ENCODE data around the gene ATXN1.
A peak's percentile ranks its signal among the peaks of the same experiment; 100 is the strongest.
"Not testable (repeated sequence)": the region's sequence is repeated elsewhere in the genome, so short reads cannot be mapped to it uniquely, and the experiment has no call there.

ATXN1 gene

GRCh38 chr6:16712931-16713484 lies 48.3 kb downstream of the ATXN1 start:
- peak overlapping the region; percentile 53 for H3K27ac ChIP-seq (ENCODE audit: low read depth, low read length)
- H3K27me3 ChIP-seq (ENCODE audit: control insufficient read depth in 1 of 2, insufficient read depth in 2 of 2, low read length in 2 of 2) = no peaks in the 10 kb centered on the region
- peak overlapping the region in 1 of 2 donors; percentile 33 for H3K4me3 ChIP-seq (ENCODE audit: low read depth in 1 of 2, low read length in 2 of 2)
- no peaks in the 10 kb centered on the region for H3K36me3 ChIP-seq (ENCODE audit: insufficient read depth, low read length)
- H3K9ac ChIP-seq (ENCODE audit: low read length) = no peak overlapping the region
- peaks cover 28% of the 10 kb centered on the region for H3K4me1 ChIP-seq (ENCODE audit: insufficient read depth, low read length)
- no peaks in the 10 kb centered on the region for H3K9me3 ChIP-seq (ENCODE audit: low read length)

GRCh38 chr6:16712255-16712930 lies 48.9 kb downstream of the ATXN1 start:
- Histone ChIP-seq H3K27me3 (ENCODE audit: control insufficient read depth in 1 of 2, insufficient read depth in 2 of 2, low read length in 2 of 2) (no peaks in the 10 kb centered on the region), H3K9ac (ENCODE audit: low read length) (no peak overlapping the region), H3K27ac (ENCODE audit: low read depth, low read length) (peak overlapping the region; percentile 53), H3K4me1 (ENCODE audit: insufficient read depth, low read length) (peaks cover 26% of the 10 kb centered on the region), H3K4me3 (ENCODE audit: low read depth in 1 of 2, low read length in 2 of 2) (peak overlapping the region in 1 of 2 donors; percentile 33), H3K9me3 (ENCODE audit: low read length) (no peaks in the 10 kb centered on the region), H3K36me3 (ENCODE audit: insufficient read depth, low read length) (no peaks in the 10 kb centered on the region)

- no peak overlapping the region for H3K4me3 ChIP-seq (ENCODE audit: low read depth in 1 of 2, low read length in 2 of 2)
- no peaks in the 10 kb centered on the region for H3K9me3 ChIP-seq (ENCODE audit: low read length)
- H3K27ac ChIP-seq (ENCODE audit: low read depth, low read length) = no peak overlapping the region
- H3K4me1 ChIP-seq (ENCODE audit: insufficient read depth, low read length) = peaks cover 20% of the 10 kb centered on the region
- H3K27me3 ChIP-seq (ENCODE audit: control insufficient read depth in 1 of 2, insufficient read depth in 2 of 2, low read length in 2 of 2) = no peaks in the 10 kb centered on the region
- no peaks in the 10 kb centered on the region for H3K36me3 ChIP-seq (ENCODE audit: insufficient read depth, low read length)
- H3K9ac ChIP-seq (ENCODE audit: low read length) = no peak overlapping the region
Observed at GRCh38 chr6:16711546-16712254, 49.6 kb downstream of the ATXN1 start.

GRCh38 chr6:16706911-16707783 lies 54.1 kb downstream of the ATXN1 start:
- Histone ChIP-seq H3K4me3 (ENCODE audit: low read depth in 1 of 2, low read length in 2 of 2) (no peak overlapping the region), H3K27me3 (ENCODE audit: control insufficient read depth in 1 of 2, insufficient read depth in 2 of 2, low read length in 2 of 2) (no peaks in the 10 kb centered on the region), H3K9ac (ENCODE audit: low read length) (no peak overlapping the region), H3K9me3 (ENCODE audit: low read length) (no peaks in the 10 kb centered on the region), H3K4me1 (ENCODE audit: insufficient read depth, low read length) (peaks cover 28% of the 10 kb centered on the region), H3K27ac (ENCODE audit: low read depth, low read length) (no peak overlapping the region), H3K36me3 (ENCODE audit: insufficient read depth, low read length) (no peaks in the 10 kb centered on the region)

- H3K4me3 ChIP-seq (ENCODE audit: low read depth in 1 of 2, low read length in 2 of 2) = not testable (repeated sequence)
Observed at GRCh38 chr6:16706491-16706890, 54.8 kb downstream of the ATXN1 start.

GRCh38 chr6:16706029-16706428 lies 55.2 kb downstream of the ATXN1 start:
- Histone ChIP-seq H3K4me3 (ENCODE audit: low read depth in 1 of 2, low read length in 2 of 2) (no peak overlapping the region), H3K27ac (ENCODE audit: low read depth, low read length) (no peak overlapping the region), H3K36me3 (ENCODE audit: insufficient read depth, low read length) (no peaks in the 10 kb centered on the region), H3K4me1 (ENCODE audit: insufficient read depth, low read length) (peaks cover 30% of the 10 kb centered on the region), H3K27me3 (ENCODE audit: control insufficient read depth in 1 of 2, insufficient read depth in 2 of 2, low read length in 2 of 2) (no peaks in the 10 kb centered on the region), H3K9ac (ENCODE audit: low read length) (no peak overlapping the region), H3K9me3 (ENCODE audit: low read length) (no peaks in the 10 kb centered on the region)

More at GRCh38 chr6:16706491-16706890, 54.8 kb downstream of the ATXN1 start:
- peaks cover 27% of the 10 kb centered on the region for H3K4me1 ChIP-seq (ENCODE audit: insufficient read depth, low read length)
- H3K27ac ChIP-seq (ENCODE audit: low read depth, low read length); H3K9me3 ChIP-seq (ENCODE audit: low read length); H3K36me3 ChIP-seq (ENCODE audit: insufficient read depth, low read length); H3K9ac ChIP-seq (ENCODE audit: low read length); H3K27me3 ChIP-seq (ENCODE audit: control insufficient read depth in 1 of 2, insufficient read depth in 2 of 2, low read length in 2 of 2): not testable (repeated sequence)

GRCh38 chr6:16705081-16705993 lies 55.9 kb downstream of the ATXN1 start:
- peak overlapping the region; percentile 47 for H3K9ac ChIP-seq (ENCODE audit: low read length)
- peak overlapping the region; percentile 21 for H3K27ac ChIP-seq (ENCODE audit: low read depth, low read length)
- H3K9me3 ChIP-seq (ENCODE audit: low read length) = no peaks in the 10 kb centered on the region
- H3K27me3 ChIP-seq (ENCODE audit: control insufficient read depth in 1 of 2, insufficient read depth in 2 of 2, low read length in 2 of 2) = no peaks in the 10 kb centered on the region
- H3K4me3 ChIP-seq (ENCODE audit: low read depth in 1 of 2, low read length in 2 of 2) = peak overlapping the region in 1 of 2 donors; percentile 65
- no peaks in the 10 kb centered on the region for H3K36me3 ChIP-seq (ENCODE audit: insufficient read depth, low read length)
- H3K4me1 ChIP-seq (ENCODE audit: insufficient read depth, low read length) = peaks cover 34% of the 10 kb centered on the region

GRCh38 chr6:16704401-16705045 lies 56.7 kb downstream of the ATXN1 start:
- H3K9me3 ChIP-seq (ENCODE audit: low read length) = no peaks in the 10 kb centered on the region
- H3K27me3 ChIP-seq (ENCODE audit: control insufficient read depth in 1 of 2, insufficient read depth in 2 of 2, low read length in 2 of 2) = no peaks in the 10 kb centered on the region
- H3K9ac ChIP-seq (ENCODE audit: low read length) = peak overlapping the region; percentile 47
- H3K36me3 ChIP-seq (ENCODE audit: insufficient read depth, low read length) = no peaks in the 10 kb centered on the region
- peaks cover 42% of the 10 kb centered on the region for H3K4me1 ChIP-seq (ENCODE audit: insufficient read depth, low read length)
- H3K27ac ChIP-seq (ENCODE audit: low read depth, low read length) = peak overlapping the region; percentile 21
- H3K4me3 ChIP-seq (ENCODE audit: low read depth in 1 of 2, low read length in 2 of 2) = peak overlapping the region in 1 of 2 donors; percentile 65

- not testable (repeated sequence) for H3K9ac ChIP-seq (ENCODE audit: low read length); H3K27me3 ChIP-seq (ENCODE audit: control insufficient read depth in 1 of 2, insufficient read depth in 2 of 2, low read length in 2 of 2); H3K27ac ChIP-seq (ENCODE audit: low read depth, low read length); H3K4me3 ChIP-seq (ENCODE audit: low read depth in 1 of 2, low read length in 2 of 2); H3K9me3 ChIP-seq (ENCODE audit: low read length); H3K36me3 ChIP-seq (ENCODE audit: insufficient read depth, low read length)
- peaks cover 58% of the 10 kb centered on the region for H3K4me1 ChIP-seq (ENCODE audit: insufficient read depth, low read length)
Observed at GRCh38 chr6:16702627-16703378, 58.5 kb downstream of the ATXN1 start.

- Histone ChIP-seq H3K4me3 (ENCODE audit: low read depth in 1 of 2, low read length in 2 of 2) (peak overlapping the region; percentile 46 to 54), H3K27me3 (ENCODE audit: control insufficient read depth in 1 of 2, insufficient read depth in 2 of 2, low read length in 2 of 2) (no peaks in the 10 kb centered on the region), H3K27ac (ENCODE audit: low read depth, low read length) (peak overlapping the region; percentile 76), H3K36me3 (ENCODE audit: insufficient read depth, low read length) (no peaks in the 10 kb centered on the region), H3K9me3 (ENCODE audit: low read length) (no peaks in the 10 kb centered on the region), H3K4me1 (ENCODE audit: insufficient read depth, low read length) (peaks cover 59% of the 10 kb centered on the region), H3K9ac (ENCODE audit: low read length) (peak overlapping the region; percentile 12)
Observed at GRCh38 chr6:16700916-16701234, 60.4 kb downstream of the ATXN1 start.
